Keratinocyte (primary cell): ENCODE measurements around the gene FTSJ1. TPM values are rescaled to one million over a fixed set of nuclear protein-coding genes. Genes with fewer than 3 reads are reported as not detected.

Experiments used
- DNase-seq: peaks from one replicate; pipeline ENCODE4 v3.0.0-alpha.2; 2011; ENCODE audit warnings: low read depth, missing footprints, low spot score
- FAIRE-seq: peaks from 2 replicates; lab custom pipeline; 2011; peaks lifted over from hg19 to GRCh38; lab: Jason Lieb, UNC
- H2AFZ ChIP-seq: 2 replicates; pipeline ENCODE4 v1.6.0; 2012; ENCODE audit warnings: low read length, control low read depth, inconsistent platforms; ENCODE audit not compliant: control insufficient read depth
- H3K27ac ChIP-seq: 2 replicates; pipeline ENCODE4 v1.5.1; 2011; ENCODE audit warnings: low read length; ENCODE audit not compliant: control insufficient read depth, insufficient read depth
- H3K27me3 ChIP-seq: 3 replicates; pipeline ENCODE4 v1.6.0; 2011; ENCODE audit warnings: low read length; ENCODE audit not compliant: control insufficient read depth, insufficient read depth; ENCODE audit errors: extremely low read depth
- H3K36me3 ChIP-seq, 2 experiments: 2 replicates in 1 of 2; 3 replicates in 1 of 2; pipeline ENCODE4 v1.5.1; 2011; ENCODE audit warnings: low read length in 2 of 2, mild to moderate bottlenecking in 1 of 2; ENCODE audit not compliant: control insufficient read depth in 2 of 2, insufficient read depth in 2 of 2; ENCODE audit errors: extremely low read depth in 1 of 2
- H3K4me1 ChIP-seq: 3 replicates; pipeline ENCODE4 v1.5.1; 2011; ENCODE audit warnings: low read length; ENCODE audit not compliant: control insufficient read depth, insufficient read depth; ENCODE audit errors: extremely low read depth
- H3K4me2 ChIP-seq: 3 replicates; pipeline ENCODE4 v1.6.0; 2011; ENCODE audit warnings: low read depth, low read length; ENCODE audit not compliant: control insufficient read depth, insufficient read depth; ENCODE audit errors: extremely low read depth
- H3K4me3 ChIP-seq, 3 experiments: fragments of 200-600 bp in 1 of 3; sonication (generic) in 1 of 3; 2 replicates in 2 of 3; 3 replicates in 1 of 3; pipeline ENCODE4 v1.5.1; 2011 to 2016; ENCODE audit warnings: low read length in 3 of 3, mild to moderate bottlenecking in 3 of 3, control low read depth in 2 of 3, inconsistent platforms in 1 of 3, low read depth in 1 of 3, mixed read lengths in 1 of 3, mixed run types in 1 of 3, moderate library complexity in 1 of 3; ENCODE audit not compliant: control insufficient read depth in 2 of 3, insufficient read depth in 2 of 3; ENCODE audit errors: extremely low read depth in 1 of 3
- H3K79me2 ChIP-seq: 2 replicates; pipeline ENCODE4 v1.6.0; 2012; ENCODE audit warnings: low read length; ENCODE audit not compliant: control insufficient read depth, insufficient read depth
- H3K9ac ChIP-seq: 3 replicates; pipeline ENCODE4 v1.6.0; 2011; ENCODE audit warnings: low read length; ENCODE audit not compliant: control insufficient read depth, insufficient read depth; ENCODE audit errors: extremely low read depth
- H3K9me1 ChIP-seq: 3 replicates; pipeline ENCODE4 v1.6.0; 2011; ENCODE audit warnings: low read length; ENCODE audit not compliant: control insufficient read depth, insufficient read depth; ENCODE audit errors: extremely low read depth
- H3K9me3 ChIP-seq: 2 replicates; pipeline ENCODE4 v1.5.1; 2012; ENCODE audit warnings: low read depth, low read length; ENCODE audit not compliant: control insufficient read depth
- H4K20me1 ChIP-seq: 3 replicates; pipeline ENCODE4 v1.6.0; 2011; ENCODE audit warnings: low read length; ENCODE audit not compliant: control insufficient read depth, insufficient read depth; ENCODE audit errors: extremely low read depth
- EZH2 ChIP-seq: IDR thresholded peaks from one replicate; pipeline ENCODE4 v1.6.1; 2012; ENCODE audit warnings: inconsistent platforms, mild to moderate bottlenecking, low read length, moderate library complexity
- dilution Hi-C: fragments of 300-500 bp; cut with MboI; formaldehyde crosslinking; loops from one replicate; pipeline ENCODE4 v1.7.0; 2020; ENCODE audit warnings: low sequenced_read_pairs; ENCODE audit not compliant: extremely low pct_ligation_motif_present
- polyA plus RNA-seq, 5 experiments: library from polyadenylated mRNA; depleted of rRNA in 3 of 5; stranded (reverse) in 3 of 5; stranded (forward) in 1 of 5; unstranded in 1 of 5; fragments of >200 nt; gene quantifications; 1 replicate in 1 of 5; 2 replicates in 3 of 5; 3 replicates in 1 of 5; pipeline versions ENCODE4 v1.2.1 to v1.2.3, GENCODE V29; 2011 to 2012; ENCODE audit warnings: missing spikeins in 2 of 5, low read depth in 1 of 5, low replicate concordance in 1 of 5
- TF ChIP-seq, protein P1 (sequence below), 3 experiments: IDR thresholded peaks in 1 of 3; conservative IDR thresholded peaks in 1 of 3; optimal IDR thresholded peaks in 1 of 3; 2 replicates in 2 of 3; 3 replicates in 1 of 3; pipeline versions ENCODE3 to v1.5.1; 2011; ENCODE audit warnings: low read length in 3 of 3, mild to moderate bottlenecking in 3 of 3, moderate library complexity in 2 of 3, control low read depth in 1 of 3, inconsistent platforms in 1 of 3; ENCODE audit not compliant: insufficient read depth in 2 of 3; ENCODE audit errors: extremely low read depth in 1 of 3

The FTSJ1 gene
- polyA plus RNA-seq, 1 donor (not counting 4 experiments of a cell fraction or from before 2014, with no cell fraction given) = 60.6 TPM

DNA sequence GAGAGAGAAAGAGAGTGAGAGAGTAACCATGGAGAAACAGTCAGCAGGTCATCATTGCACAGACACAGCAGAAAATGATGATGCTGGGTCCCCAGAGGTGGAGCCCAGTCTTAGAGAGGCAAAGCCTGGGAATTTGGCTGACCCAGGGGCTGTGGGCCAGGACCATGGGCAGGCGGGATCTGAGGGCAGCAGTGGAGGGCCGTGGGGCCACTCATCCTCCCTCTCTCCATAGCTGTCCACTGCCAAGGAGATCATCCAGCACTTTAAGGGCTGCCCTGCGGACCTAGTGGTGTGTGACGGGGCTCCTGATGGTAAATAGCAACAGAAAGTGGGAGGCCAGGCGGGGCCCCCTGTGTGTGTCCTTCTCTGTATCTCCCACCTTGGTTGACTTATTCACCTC is 2.8 kb downstream of the FTSJ1 start:
- H3K4me3 ChIP-seq = no peak overlapping the region
- peaks cover 35% of the 10 kb centered on the region for H3K79me2 ChIP-seq
- H3K27ac ChIP-seq = no peak overlapping the region
- no peaks in the 10 kb centered on the region for H3K27me3 ChIP-seq
- peaks cover 3 to 7% of the 10 kb centered on the region in 2 experiments for H3K36me3 ChIP-seq
- no peak overlapping the region for H3K4me2 ChIP-seq
- no peaks in the 10 kb centered on the region for H4K20me1 ChIP-seq
- no peak overlapping the region for H2AFZ ChIP-seq
- dilution Hi-C loops = no loop called here
- FAIRE-seq (no peak), DNase-seq (no peak)
- H3K9me3 ChIP-seq = no peaks in the 10 kb centered on the region
- H3K9ac ChIP-seq = no peak overlapping the region
- peaks cover 9% of the 10 kb centered on the region for H3K4me1 ChIP-seq
- H3K9me1 ChIP-seq = no peaks in the 10 kb centered on the region
- TF ChIP-seq, protein P1, sequence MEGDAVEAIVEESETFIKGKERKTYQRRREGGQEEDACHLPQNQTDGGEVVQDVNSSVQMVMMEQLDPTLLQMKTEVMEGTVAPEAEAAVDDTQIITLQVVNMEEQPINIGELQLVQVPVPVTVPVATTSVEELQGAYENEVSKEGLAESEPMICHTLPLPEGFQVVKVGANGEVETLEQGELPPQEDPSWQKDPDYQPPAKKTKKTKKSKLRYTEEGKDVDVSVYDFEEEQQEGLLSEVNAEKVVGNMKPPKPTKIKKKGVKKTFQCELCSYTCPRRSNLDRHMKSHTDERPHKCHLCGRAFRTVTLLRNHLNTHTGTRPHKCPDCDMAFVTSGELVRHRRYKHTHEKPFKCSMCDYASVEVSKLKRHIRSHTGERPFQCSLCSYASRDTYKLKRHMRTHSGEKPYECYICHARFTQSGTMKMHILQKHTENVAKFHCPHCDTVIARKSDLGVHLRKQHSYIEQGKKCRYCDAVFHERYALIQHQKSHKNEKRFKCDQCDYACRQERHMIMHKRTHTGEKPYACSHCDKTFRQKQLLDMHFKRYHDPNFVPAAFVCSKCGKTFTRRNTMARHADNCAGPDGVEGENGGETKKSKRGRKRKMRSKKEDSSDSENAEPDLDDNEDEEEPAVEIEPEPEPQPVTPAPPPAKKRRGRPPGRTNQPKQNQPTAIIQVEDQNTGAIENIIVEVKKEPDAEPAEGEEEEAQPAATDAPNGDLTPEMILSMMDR (optimal IDR thresholded peaks at IDR 0.05 in 1 of 3, IDR thresholded peaks at IDR 0.05 in 1 of 3, conservative IDR thresholded peaks at IDR 0.05 in 1 of 3; ENCODE audit: extremely low read depth in 1 of 3, insufficient read depth in 2 of 3, low read length in 3 of 3) = no peak
- TF ChIP-seq EZH2 = no peak

DNA sequence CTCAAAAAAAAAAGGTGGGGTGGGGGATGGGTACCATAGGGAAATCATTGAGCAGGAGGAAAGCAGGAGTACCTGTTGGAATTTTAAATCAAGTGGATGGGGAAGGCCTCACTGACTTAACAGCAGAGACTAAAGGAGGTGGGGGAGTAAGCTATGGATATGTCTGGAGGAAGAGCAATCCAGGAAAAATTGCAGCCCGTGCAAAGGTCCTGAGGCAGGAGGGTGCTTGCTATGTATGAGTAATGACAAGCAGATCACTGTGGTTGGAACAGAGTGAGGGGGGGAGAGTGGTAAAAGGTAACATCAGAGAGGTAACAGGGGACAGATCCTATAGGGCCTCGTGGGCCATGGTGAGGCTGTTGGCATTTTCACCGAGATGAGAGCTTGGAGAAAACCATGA is 4.1 kb downstream of the FTSJ1 start:
- H3K4me3 ChIP-seq = no peak overlapping the region
- no peak for FAIRE-seq
- H3K9me1 ChIP-seq = no peaks in the 10 kb centered on the region
- TF ChIP-seq, protein P1 (optimal IDR thresholded peaks at IDR 0.05 in 1 of 3, IDR thresholded peaks at IDR 0.05 in 1 of 3, conservative IDR thresholded peaks at IDR 0.05 in 1 of 3; ENCODE audit: extremely low read depth in 1 of 3, insufficient read depth in 2 of 3, low read length in 3 of 3) = no peak
- TF ChIP-seq EZH2 = no peak
- no peak for DNase-seq
- H3K36me3 ChIP-seq = peaks cover 3 to 7% of the 10 kb centered on the region in 2 experiments
- no peak overlapping the region for H3K4me2 ChIP-seq
- no peak overlapping the region for H3K9ac ChIP-seq
- no peaks in the 10 kb centered on the region for H3K9me3 ChIP-seq
- dilution Hi-C loops = no loop called here
- no peaks in the 10 kb centered on the region for H3K27me3 ChIP-seq
- no peaks in the 10 kb centered on the region for H3K4me1 ChIP-seq
- H3K79me2 ChIP-seq = peaks cover 35% of the 10 kb centered on the region
- H4K20me1 ChIP-seq = no peaks in the 10 kb centered on the region
- no peak overlapping the region for H2AFZ ChIP-seq
- H3K27ac ChIP-seq = no peak overlapping the region
